PC-9 (cell line): ENCODE data around the gene CROCC2. TPM values are rescaled to one million over a fixed set of nuclear protein-coding genes. Genes with fewer than 3 reads are reported as not detected.

Experiments
- BruUV-seq: library from RNA; stranded (reverse); fragments of 400-500 nt; replicated peaks from 2 replicates; lab custom pipeline; 2021; lab: Mats Ljungman, UMichigan
- CTCF ChIA-PET: fragments of 300-600 bp; sonication (Branson Sonifier 250); formaldehyde crosslinking; loops from one replicate; lab custom pipeline; 2022; ENCODE audit warnings: antibody characterized with exemption; lab: Charles Lee
- POLR2A ChIA-PET: fragments of 300-600 bp; sonication (Branson Sonifier 250); formaldehyde crosslinking; loops from one replicate; lab custom pipeline; 2022; ENCODE audit warnings: antibody characterized with exemption; ENCODE audit not compliant: unreplicated experiment; lab: Charles Lee
- DNase-seq, 2 experiments: peaks; one replicate each; pipeline versions ENCODE4 v3.0.0 to v3.0.0-alpha.2; 2015 to 2022; ENCODE audit warnings: mixed read lengths in 1 of 2
- H2AFZ ChIP-seq: fragments of 200-600 bp; sonication (generic); 2 replicates; pipeline ENCODE4 v1.8.1; 2017; ENCODE audit warnings: antibody characterized with exemption
- H3F3A ChIP-seq: fragments of 200-600 bp; sonication (generic); 2 replicates; pipeline ENCODE4 v1.8.1; 2017; ENCODE audit warnings: antibody characterized with exemption, mild to moderate bottlenecking, low read depth; ENCODE audit not compliant: insufficient read depth
- H3K27ac ChIP-seq: fragments of 200-600 bp; sonication (generic); 2 replicates; pipeline ENCODE4 v1.6.1; 2016; ENCODE audit warnings: mixed run types
- H3K27me3 ChIP-seq: fragments of 200-600 bp; sonication (generic); 2 replicates; pipeline ENCODE4 v1.6.1; 2016; ENCODE audit warnings: low read depth, mixed run types; ENCODE audit not compliant: insufficient read depth
- H3K36me3 ChIP-seq: fragments of 200-600 bp; sonication (generic); 2 replicates; pipeline ENCODE4 v1.6.1; 2016; ENCODE audit warnings: low read depth, mixed run types
- H3K4me1 ChIP-seq: fragments of 200-600 bp; sonication (generic); replicated peaks from 2 replicates; pipeline ENCODE4 v1.6.1; 2016; ENCODE audit warnings: mixed run types; ENCODE audit not compliant: insufficient read depth
- H3K4me2 ChIP-seq: fragments of 200-600 bp; sonication (generic); 2 replicates; pipeline ENCODE4 v1.6.1; 2017; ENCODE audit warnings: mixed run types
- H3K4me3 ChIP-seq: fragments of 200-600 bp; sonication (generic); 2 replicates; pipeline ENCODE4 v1.6.1; 2016; ENCODE audit warnings: mixed run types
- H3K79me2 ChIP-seq: fragments of 200-600 bp; sonication (generic); 2 replicates; pipeline ENCODE4 v1.6.1; 2017; ENCODE audit warnings: low read depth, mixed run types
- H3K9me2 ChIP-seq: fragments of 200-600 bp; sonication (generic); 2 replicates; pipeline ENCODE4 v1.8.1; 2017; ENCODE audit warnings: mild to moderate bottlenecking; ENCODE audit not compliant: insufficient read depth
- H3K9me3 ChIP-seq: fragments of 200-600 bp; sonication (generic); 2 replicates; pipeline ENCODE4 v1.8.1; 2016; ENCODE audit warnings: low read depth; ENCODE audit not compliant: insufficient read depth
- H4K20me1 ChIP-seq: fragments of 200-600 bp; sonication (generic); 2 replicates; pipeline ENCODE4 v1.8.1; 2017; ENCODE audit not compliant: insufficient read depth
- CTCF ChIP-seq: fragments of 200-600 bp; sonication (generic); conservative IDR thresholded peaks from 2 replicates; pipeline ENCODE4 v1.6.1; 2017; ENCODE audit warnings: mixed run types, antibody characterized with exemption, mild to moderate bottlenecking, moderate library complexity
- EZH2 ChIP-seq: fragments of 200-600 bp; sonication (generic); IDR thresholded peaks from 2 replicates; pipeline ENCODE4 v1.8.0; 2017; ENCODE audit warnings: antibody characterized with exemption, low read depth
- intact Hi-C: fragments of 100-400 bp; cut with micrococcal nuclease; formaldehyde crosslinking; loops from one replicate; pipeline ENCODE4 v1.10.0; 2022; ENCODE audit not compliant: unreplicated experiment
- total RNA-seq: library from RNA; stranded (reverse); gene quantifications from 2 replicates; pipeline ENCODE4 v1.2.3, GENCODE V29; 2021

CROCC2 gene
- total RNA-seq, 1 experiment from 2014 or later, result not detected

GRCh38 chr2:241014224-241014623 is 108.1 kb downstream of the CROCC2 start:
- ChIA-PET CTCF (no interaction called here), POLR2A (no interaction called here)
- intact Hi-C loops, result no loop called here

GRCh38 chr2:241014764-241015163 is 108.6 kb downstream of the CROCC2 start:
- ChIA-PET CTCF (no interaction called here), POLR2A (no interaction called here)
- no peaks in the 10 kb centered on the region for H3K9me3 ChIP-seq
- H3K4me1 ChIP-seq, result peaks cover 9% of the 10 kb centered on the region
- no peaks in the 10 kb centered on the region for H3K36me3 ChIP-seq
- no peaks in the 10 kb centered on the region for H3K9me2 ChIP-seq
- H3K79me2 ChIP-seq, result no peaks in the 10 kb centered on the region
- DNase-seq, result no peak
- no TSS peak for BruUV-seq
- no peaks in the 10 kb centered on the region for H3K27me3 ChIP-seq
- peaks cover 8% of the 10 kb centered on the region; the same call in 1 of the 2 replicates for H3F3A ChIP-seq
- intact Hi-C loops, result no loop called here
- H4K20me1 ChIP-seq, result no peaks in the 10 kb centered on the region
- H3K4me2 ChIP-seq, result no peak overlapping the region
- no peak for TF ChIP-seq CTCF
- no peak for TF ChIP-seq EZH2
- no peak overlapping the region for H3K4me3 ChIP-seq
- H3K27ac ChIP-seq, result no peak overlapping the region
- no peak overlapping the region for H2AFZ ChIP-seq

More at GRCh38 chr2:241014224-241014623, 108.1 kb downstream of the CROCC2 start:
- no peak overlapping the region for H3K4me3 ChIP-seq
- H3K27me3 ChIP-seq, result no peaks in the 10 kb centered on the region
- no peaks in the 10 kb centered on the region for H3K36me3 ChIP-seq
- H3K4me2 ChIP-seq, result no peak overlapping the region
- DNase-seq, result no peak
- BruUV-seq, result no TSS peak
- peaks cover 12% of the 10 kb centered on the region; the same call in 1 of the 2 replicates for H3F3A ChIP-seq
- no peak overlapping the region for H3K27ac ChIP-seq
- TF ChIP-seq CTCF, result no peak
- TF ChIP-seq EZH2, result no peak
- H3K4me1 ChIP-seq, result peaks cover 14% of the 10 kb centered on the region
- no peaks in the 10 kb centered on the region for H4K20me1 ChIP-seq
- H2AFZ ChIP-seq, result no peak overlapping the region
- no peaks in the 10 kb centered on the region for H3K79me2 ChIP-seq
- H3K9me3 ChIP-seq, result no peaks in the 10 kb centered on the region
- no peaks in the 10 kb centered on the region for H3K9me2 ChIP-seq

DNA sequence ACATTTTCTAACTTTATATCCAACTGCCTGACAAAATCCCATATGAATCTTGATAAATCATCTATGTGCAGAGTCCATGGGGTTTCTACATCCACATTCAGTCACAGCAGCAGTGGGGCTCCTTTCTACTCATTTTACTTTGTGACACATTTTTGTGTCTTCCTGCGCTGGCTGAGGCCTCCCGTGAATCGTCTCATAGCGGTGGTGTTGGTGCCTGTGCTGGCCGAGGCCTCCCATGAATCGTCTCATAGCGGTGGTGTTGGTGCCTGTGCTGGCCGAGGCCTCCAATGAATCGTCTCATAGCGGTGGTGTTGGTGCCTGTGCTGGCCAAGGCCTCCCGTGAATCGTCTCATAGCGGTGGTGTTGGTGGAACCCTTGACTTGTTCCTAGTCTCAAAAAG is 109.3 kb downstream of the CROCC2 start:
- no peaks in the 10 kb centered on the region for H3K27me3 ChIP-seq
- no peaks in the 10 kb centered on the region for H3K9me2 ChIP-seq
- ChIA-PET CTCF (no interaction called here), POLR2A (no interaction called here)
- BruUV-seq, result no TSS peak
- intact Hi-C loops, result no loop called here
- no peak overlapping the region for H3K4me2 ChIP-seq
- no peaks in the 10 kb centered on the region for H4K20me1 ChIP-seq
- no peak for TF ChIP-seq EZH2
- TF ChIP-seq CTCF, result no peak
- H3K79me2 ChIP-seq, result no peaks in the 10 kb centered on the region
- DNase-seq, result no peak
- H3K4me3 ChIP-seq, result no peak overlapping the region
- H3K9me3 ChIP-seq, result no peaks in the 10 kb centered on the region
- H3K27ac ChIP-seq, result no peak overlapping the region
- H3K36me3 ChIP-seq, result no peaks in the 10 kb centered on the region
- 0 out of 2 replicates have a peak, but pooled peaks cover 2% of the 10 kb centered on the region for H3F3A ChIP-seq
- peaks cover 3% of the 10 kb centered on the region; the same call in 1 of the 2 replicates for H3K4me1 ChIP-seq
- H2AFZ ChIP-seq, result no peak overlapping the region
